NCI-H1436 (cell line): ENCODE data around the gene KAT5.
"Not testable (repeated sequence)": the region's sequence is repeated elsewhere in the genome, so short reads cannot be mapped to it uniquely, and the experiment has no call there.

Experiments used
- DNase-seq: peaks from one replicate; lab custom pipeline; 2025; lab: John Stamatoyannopoulos, UW

The KAT5 gene

DNA sequence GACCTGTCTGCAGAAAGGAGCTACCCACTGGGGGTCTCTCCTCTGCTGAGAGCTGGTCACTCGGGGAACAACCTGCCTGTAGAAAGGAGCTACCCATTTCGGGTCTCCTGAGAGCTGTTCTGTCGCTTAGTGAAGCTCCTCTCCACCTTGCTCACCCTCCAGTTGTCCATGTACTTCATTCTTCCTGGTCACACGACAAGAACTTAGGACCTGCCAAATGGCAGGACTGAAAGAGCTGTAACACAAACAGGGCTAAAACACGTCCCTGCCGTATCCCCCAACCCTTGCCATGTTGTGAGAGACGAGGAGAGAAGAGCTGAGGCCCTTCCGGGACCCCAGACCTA lies 32.6 kb downstream of the KAT5 start:
- no peak for DNase-seq

DNA sequence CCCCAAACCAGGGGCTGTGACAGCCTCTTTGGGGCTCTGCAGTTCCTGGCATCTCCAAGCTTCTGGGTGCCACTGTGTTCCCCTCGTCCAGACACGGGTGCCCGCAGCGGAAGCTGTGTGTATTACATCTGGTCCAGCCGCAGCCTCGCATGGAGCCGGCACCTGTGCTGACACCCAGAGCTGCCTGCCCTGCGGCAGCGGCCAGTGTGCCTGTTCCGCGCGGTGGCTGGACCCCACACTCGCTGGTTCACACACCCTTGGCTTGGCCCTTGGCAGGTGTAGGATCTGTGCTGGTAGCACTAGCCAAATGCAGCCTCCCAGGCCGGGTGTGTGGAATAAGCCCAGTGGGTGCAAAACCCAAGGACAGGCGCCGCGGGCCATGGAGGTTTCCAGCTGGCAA lies 33.0 kb downstream of the KAT5 start:
- DNase-seq: no peak

DNA sequence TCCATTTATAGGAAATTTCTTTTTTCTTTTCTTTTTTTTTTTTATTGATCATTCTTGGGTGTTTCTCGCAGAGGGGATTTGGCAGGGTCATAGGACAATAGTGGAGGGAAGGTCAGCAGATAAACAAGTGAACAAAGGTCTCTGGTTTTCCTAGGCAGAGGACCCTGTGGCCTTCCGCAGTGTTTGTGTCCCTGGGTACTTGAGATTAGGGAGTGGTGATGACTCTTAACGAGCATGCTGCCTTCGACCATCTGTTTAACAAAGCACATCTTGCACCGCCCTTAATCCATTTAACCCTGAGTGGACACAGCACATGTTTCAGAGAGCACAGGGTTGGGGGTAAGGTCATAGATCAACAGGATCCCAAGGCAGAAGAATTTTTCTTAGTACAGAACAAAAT lies 50.1 kb downstream of the KAT5 start:
- DNase-seq: not testable (repeated sequence)

DNA sequence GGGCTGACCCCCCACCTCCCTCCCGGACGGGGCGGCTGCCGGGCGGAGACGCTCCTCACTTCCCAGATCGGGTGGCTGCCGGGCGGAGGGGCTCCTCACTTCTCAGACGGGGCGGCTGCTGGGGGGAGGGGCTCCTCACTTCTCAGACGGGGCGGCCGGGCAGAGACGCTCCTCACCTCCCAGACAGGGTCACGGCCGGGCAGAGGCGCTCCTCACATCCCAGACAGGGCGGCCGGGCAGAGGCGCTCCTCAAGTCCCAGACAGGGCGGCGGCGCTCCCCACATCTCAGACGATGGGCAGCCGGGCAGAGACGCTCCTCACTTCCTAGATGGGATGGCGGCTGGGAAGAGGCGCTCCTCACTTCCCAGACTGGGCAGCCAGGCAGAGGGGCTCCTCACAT lies 50.8 kb downstream of the KAT5 start:
- DNase-seq: not testable (repeated sequence)

DNA sequence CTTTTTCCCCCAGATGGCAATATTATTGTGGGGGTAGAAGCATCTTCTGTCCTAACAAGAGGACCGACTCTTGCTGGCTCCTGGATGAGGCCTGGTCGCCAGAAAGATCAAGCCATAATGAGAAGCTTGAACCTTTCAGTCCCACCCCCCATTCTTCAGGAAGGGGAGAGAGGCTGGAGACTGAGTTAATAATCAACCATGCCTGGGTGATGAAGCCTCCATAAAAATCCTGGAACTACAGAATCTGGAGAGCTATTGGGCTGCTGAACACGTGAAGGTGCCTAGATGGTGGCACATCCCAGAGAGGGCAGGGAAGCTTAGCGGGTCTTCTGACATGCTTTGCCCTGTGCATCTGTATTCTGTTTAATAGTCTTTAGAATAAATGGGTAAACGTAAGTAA lies 52.4 kb downstream of the KAT5 start:
- no peak for DNase-seq

DNA sequence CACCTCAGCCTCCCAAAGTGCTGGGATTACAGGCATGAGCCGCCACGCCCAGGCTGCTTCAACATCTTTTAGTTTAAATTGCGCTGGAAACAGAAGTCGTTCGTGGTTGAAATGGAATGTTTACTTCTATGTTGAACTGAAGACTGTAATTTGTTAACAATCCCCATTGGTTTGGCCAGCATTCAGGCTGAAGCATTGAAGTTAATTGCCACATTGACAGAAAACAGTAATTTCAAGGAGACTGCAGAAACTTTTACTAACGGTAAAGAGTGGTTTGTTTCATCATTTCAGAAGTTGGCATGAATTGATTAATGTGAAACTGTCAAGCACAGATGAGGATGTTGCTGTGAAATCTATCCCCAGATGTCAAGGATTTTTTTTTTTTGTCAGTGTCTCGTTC lies 54.5 kb downstream of the KAT5 start:
- DNase-seq: no peak

DNA sequence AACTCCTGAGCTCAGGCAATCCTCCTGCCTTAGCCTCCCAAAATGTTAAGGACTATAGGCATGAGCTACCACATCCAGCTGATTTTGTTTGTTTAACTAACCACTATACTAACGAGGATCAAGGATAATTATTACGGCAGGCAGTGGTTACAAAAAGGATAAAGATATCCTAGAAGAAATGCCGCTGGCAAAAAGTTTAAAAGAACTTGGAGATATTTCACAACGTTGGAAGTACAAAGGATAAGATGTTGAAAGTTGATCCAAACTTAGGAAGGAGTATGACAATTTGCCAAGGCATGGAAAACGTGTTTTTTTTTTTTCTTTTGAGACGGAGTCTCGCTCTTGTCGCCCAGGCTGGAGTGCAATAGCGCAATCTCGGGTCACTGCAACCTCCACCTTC lies 55.4 kb downstream of the KAT5 start:
- DNase-seq: no peak

DNA sequence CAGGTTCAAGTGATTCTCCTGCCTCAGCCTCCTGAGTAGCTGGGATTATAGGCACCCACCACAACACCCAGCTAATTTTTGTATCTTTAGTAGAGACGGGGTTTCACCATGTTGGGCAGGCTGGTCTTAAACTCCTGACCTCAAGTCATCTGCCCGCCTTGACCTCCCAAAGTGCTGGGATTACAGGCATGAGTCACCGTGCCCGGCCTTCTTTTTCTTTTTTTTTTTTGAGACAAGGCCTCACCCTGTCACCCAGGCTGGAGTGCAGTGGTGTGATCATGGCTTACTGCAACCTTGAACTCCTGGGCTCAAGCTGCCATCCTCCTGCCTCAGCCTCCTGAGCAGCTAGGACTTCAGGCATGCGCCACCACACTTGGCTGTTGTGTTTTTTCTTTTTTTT lies 55.8 kb downstream of the KAT5 start:
- not testable (repeated sequence) for DNase-seq
